Central memory CD8-positive, alpha-beta T cell (primary cell): ENCODE measurements around the gene MEGF6.

Source experiments
- ATAC-seq: fragments of 150-1000 bp; cut with Tn5 transposase; replicated peaks from 2 replicates; pipeline ENCODE4 v1.10.0; 2022; ENCODE audit warnings: mild to moderate bottlenecking, moderate FRiP score, moderate number of reproducible peaks; ENCODE audit not compliant: poor library complexity, severe bottlenecking; ENCODE audit errors: extremely low read depth
- DNase-seq, 2 donors: peaks; one replicate each; pipeline ENCODE4 v3.0.0; 2021; ENCODE audit warnings: low spot score in 2 of 2
- H3K27ac Mint-ChIP-seq: one replicate; pipeline ENCODE4 v1.8.0; 2022; ENCODE audit warnings: low read depth, mild to moderate bottlenecking, moderate library complexity, mixed read lengths
- H3K27me3 Mint-ChIP-seq: one replicate; pipeline ENCODE4 v1.8.0; 2022; ENCODE audit warnings: mixed read lengths
- H3K36me3 Mint-ChIP-seq: one replicate; pipeline ENCODE4 v1.8.0; 2022; ENCODE audit warnings: mild to moderate bottlenecking, moderate library complexity, mixed read lengths; ENCODE audit not compliant: insufficient read depth
- H3K4me1 Mint-ChIP-seq: one replicate; pipeline ENCODE4 v1.8.0; 2022; ENCODE audit warnings: mixed read lengths
- H3K4me3 Mint-ChIP-seq: one replicate; pipeline ENCODE4 v1.8.0; 2022; ENCODE audit warnings: mild to moderate bottlenecking, moderate library complexity, mixed read lengths
- H3K9me3 Mint-ChIP-seq: one replicate; pipeline ENCODE4 v1.8.0; 2022; ENCODE audit warnings: mixed read lengths

MEGF6 gene

DNA sequence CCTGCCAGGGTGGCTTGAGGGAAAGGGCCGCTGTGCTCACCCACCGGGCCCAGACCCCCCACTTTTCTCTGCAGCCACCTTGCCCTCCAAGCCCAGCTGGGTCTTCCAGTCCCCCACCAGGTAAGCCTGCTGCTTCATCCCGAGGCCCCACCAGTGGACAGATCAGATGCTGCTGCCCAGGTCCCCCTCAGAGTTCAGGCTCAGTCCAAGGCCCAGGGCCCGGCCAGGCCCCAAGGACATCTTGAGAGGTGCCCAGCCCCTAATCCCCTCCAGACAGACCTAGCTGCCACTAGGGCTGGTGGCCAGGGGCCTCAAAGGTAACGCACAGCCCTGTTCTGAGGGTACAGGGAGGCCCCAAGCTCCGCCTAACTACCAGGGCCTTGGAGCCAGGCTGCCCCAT is 58.6 kb downstream of the MEGF6 start:
- no peak overlapping the region for H3K4me3 Mint-ChIP-seq
- no peak for ATAC-seq
- no peak for DNase-seq

DNA sequence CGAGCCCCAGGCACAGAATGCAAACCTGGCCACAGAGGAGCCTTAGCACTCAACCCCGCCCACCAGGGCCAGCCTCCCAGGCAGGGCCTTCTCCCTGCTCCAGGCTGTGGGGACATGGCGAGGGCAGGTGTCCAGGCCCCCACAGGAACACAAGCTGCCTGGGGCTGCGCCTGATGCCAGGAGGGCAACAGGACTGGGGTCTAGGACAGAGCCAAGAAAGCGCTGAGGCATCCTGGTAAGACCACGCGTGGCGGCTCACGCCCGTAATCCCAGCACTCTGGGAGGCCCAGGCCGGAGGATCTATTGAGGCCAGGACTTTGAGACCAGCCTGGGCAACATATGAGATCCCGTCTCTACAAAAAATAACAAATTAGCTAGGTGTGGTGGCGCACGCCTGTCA is 59.1 kb downstream of the MEGF6 start:
- Mint-ChIP-seq H3K27ac (no peak overlapping the region), H3K9me3 (no peaks in the 10 kb centered on the region), H3K4me1 (no peaks in the 10 kb centered on the region), H3K4me3 (no peak overlapping the region), H3K27me3 (no peaks in the 10 kb centered on the region), H3K36me3 (peaks cover 2% of the 10 kb centered on the region)
- no peak for DNase-seq
- ATAC-seq, result no peak

More for the DNA sequence above, 58.6 kb downstream of the MEGF6 start:
- no peaks in the 10 kb centered on the region for H3K4me1 Mint-ChIP-seq
- no peaks in the 10 kb centered on the region for H3K27me3 Mint-ChIP-seq
- H3K9me3 Mint-ChIP-seq, result no peaks in the 10 kb centered on the region
- peaks cover 2% of the 10 kb centered on the region for H3K36me3 Mint-ChIP-seq
- no peak overlapping the region for H3K27ac Mint-ChIP-seq

DNA sequence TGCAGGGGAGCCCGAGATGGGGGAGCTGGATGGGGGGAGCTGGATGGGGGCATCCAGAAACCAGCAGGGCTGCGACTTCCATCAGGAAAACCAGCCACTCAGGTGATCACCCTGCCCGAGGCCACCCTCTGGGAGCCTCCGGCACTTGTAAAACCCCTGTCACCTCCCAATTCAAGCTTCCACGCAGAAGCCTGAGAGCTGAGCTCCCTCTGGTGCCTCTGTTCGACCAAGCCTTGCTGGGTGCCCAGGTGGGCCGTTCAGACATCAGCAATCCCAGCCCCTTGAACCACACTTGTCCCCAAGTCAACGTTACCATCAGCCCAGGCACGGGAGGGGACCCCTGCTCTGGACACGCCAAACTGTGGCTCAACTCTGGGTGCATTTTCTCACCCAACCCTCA is 59.6 kb downstream of the MEGF6 start:
- H3K27me3 Mint-ChIP-seq, result no peaks in the 10 kb centered on the region
- no peaks in the 10 kb centered on the region for H3K9me3 Mint-ChIP-seq
- H3K27ac Mint-ChIP-seq, result no peak overlapping the region
- no peak overlapping the region for H3K4me3 Mint-ChIP-seq
- no peaks in the 10 kb centered on the region for H3K4me1 Mint-ChIP-seq
- DNase-seq (no peak), ATAC-seq (no peak)
- H3K36me3 Mint-ChIP-seq, result no peaks in the 10 kb centered on the region

DNA sequence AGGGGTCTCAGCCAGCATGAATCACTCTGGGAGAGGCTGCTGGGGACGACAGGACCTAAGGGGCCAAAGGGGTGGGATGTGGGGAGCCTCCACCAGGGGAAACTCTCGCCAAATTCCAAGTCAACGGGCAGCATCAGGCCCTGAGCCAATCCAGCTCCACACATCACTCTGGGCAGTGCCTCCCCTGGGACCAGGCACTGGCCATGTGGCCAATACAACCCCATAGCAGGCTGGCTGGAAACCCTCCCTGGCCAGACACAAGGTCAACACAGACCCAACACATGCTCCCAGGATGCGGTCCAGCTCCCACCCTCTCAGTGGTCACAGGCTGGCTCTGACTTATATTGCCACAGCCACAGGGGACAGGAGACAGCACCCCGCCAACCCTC is 60.0 kb downstream of the MEGF6 start:
- no peak overlapping the region for H3K27ac Mint-ChIP-seq
- no peaks in the 10 kb centered on the region for H3K27me3 Mint-ChIP-seq
- no peaks in the 10 kb centered on the region for H3K9me3 Mint-ChIP-seq
- H3K36me3 Mint-ChIP-seq, result no peaks in the 10 kb centered on the region
- no peaks in the 10 kb centered on the region for H3K4me1 Mint-ChIP-seq
- ATAC-seq, result no peak
- DNase-seq, result no peak
- H3K4me3 Mint-ChIP-seq, result no peak overlapping the region

DNA sequence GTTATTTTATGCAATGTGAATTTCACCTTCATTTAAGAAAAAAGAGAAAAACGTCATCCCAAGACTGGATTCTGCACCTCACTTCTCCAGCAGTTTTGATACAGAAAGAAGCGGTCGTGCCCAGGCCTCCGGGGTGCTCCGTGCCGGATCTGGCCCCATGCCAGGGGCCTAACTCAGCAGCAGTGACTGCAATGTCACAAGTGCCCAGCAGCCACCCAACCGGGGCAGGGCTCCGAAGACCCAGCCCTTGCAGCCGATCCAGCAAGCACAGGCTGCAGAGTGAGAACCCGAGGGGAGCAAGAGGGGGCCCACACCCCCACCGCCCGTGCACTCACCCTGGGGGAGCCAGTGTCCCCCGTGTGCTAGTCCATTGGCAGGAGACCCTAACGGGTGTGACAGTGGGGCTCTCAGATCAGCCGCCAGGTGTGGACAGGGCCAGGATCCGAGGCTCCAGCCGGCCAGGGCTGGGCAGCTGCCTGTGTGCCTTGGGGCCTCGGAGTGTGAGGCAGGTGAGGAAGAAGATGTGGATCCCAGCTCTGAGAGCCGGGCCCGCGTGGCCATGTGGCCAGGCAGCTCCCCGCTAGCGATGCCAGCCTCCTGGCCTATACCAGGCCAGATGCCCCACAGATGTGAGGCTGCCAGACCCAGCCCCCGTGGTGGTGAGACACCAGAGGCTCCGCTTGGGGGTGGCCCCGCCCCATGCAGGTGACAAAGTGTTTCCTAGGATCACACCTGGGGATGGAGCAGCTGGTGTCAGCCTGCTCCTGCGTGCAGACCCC is 60.6 kb downstream of the MEGF6 start:
- no peak overlapping the region for H3K27ac Mint-ChIP-seq
- no peaks in the 10 kb centered on the region for H3K4me1 Mint-ChIP-seq
- DNase-seq (no peak), ATAC-seq (no peak)
- H3K27me3 Mint-ChIP-seq, result no peaks in the 10 kb centered on the region
- no peak overlapping the region for H3K4me3 Mint-ChIP-seq
- H3K36me3 Mint-ChIP-seq, result no peaks in the 10 kb centered on the region
- H3K9me3 Mint-ChIP-seq, result no peaks in the 10 kb centered on the region

DNA sequence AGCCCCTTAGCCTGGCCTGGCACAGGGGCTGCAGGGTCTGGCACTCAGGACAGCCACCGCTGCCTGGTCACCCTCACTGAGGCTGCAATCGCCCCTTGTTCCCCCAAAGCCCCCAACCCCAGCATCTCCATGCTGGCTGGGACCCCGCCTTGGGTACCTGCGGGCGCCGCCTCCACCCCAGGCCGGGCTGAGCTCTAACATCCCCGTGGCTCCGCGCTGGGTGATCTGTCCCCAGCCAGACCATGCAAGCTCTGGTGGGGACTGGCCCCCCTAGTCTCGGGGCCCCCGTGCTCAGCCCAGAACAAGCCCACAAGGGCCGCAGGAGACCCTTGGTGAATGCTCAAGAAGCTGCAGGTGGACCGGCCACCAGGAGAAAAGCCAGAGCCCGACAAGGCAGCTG is 62.4 kb downstream of the MEGF6 start:
- ATAC-seq (no peak), DNase-seq (no peak)
- H3K36me3 Mint-ChIP-seq, result no peaks in the 10 kb centered on the region
- H3K4me3 Mint-ChIP-seq, result no peak overlapping the region
- no peaks in the 10 kb centered on the region for H3K9me3 Mint-ChIP-seq
- no peaks in the 10 kb centered on the region for H3K27me3 Mint-ChIP-seq
- no peak overlapping the region for H3K27ac Mint-ChIP-seq
- H3K4me1 Mint-ChIP-seq, result no peaks in the 10 kb centered on the region

DNA sequence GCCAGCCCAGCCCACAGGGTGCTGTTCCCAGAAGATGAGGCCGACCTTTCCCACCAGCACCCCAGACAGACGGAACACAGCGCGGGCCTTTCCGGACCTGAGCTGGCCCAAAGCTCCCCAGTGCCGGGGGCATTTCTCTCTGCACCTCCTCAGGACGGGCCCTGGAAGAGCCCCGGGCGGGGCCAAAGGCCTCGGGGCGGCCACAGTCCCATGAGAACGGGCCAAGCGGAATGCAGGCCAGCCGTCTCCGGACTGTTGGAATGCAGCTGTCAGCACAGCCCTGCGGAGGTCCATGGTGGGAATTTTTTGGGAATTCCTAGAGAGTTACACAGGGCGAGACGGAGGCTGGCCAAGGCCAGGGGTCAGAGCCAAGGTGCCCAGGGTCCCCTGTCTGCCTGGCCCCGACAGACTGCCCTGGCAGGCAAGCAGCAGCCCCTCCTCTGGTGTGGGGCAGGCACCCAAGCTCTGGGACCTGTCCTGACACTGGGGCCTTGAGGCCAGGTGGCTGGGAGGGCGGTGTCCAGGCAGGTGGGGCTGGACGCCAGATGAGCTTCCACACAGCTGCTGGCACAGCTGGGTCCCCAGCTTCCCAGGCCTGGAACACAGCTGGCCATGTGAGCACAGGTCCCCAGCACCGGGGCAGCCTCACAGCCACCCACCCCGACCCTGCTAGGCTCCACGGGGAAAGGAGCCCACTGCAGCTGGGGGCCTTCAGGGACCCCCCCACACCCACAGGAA is 63.0 kb downstream of the MEGF6 start:
- no peaks in the 10 kb centered on the region for H3K9me3 Mint-ChIP-seq
- DNase-seq (no peak), ATAC-seq (no peak)
- no peaks in the 10 kb centered on the region for H3K36me3 Mint-ChIP-seq
- no peak overlapping the region for H3K4me3 Mint-ChIP-seq
- no peak overlapping the region for H3K27ac Mint-ChIP-seq
- no peaks in the 10 kb centered on the region for H3K27me3 Mint-ChIP-seq
- no peaks in the 10 kb centered on the region for H3K4me1 Mint-ChIP-seq

DNA sequence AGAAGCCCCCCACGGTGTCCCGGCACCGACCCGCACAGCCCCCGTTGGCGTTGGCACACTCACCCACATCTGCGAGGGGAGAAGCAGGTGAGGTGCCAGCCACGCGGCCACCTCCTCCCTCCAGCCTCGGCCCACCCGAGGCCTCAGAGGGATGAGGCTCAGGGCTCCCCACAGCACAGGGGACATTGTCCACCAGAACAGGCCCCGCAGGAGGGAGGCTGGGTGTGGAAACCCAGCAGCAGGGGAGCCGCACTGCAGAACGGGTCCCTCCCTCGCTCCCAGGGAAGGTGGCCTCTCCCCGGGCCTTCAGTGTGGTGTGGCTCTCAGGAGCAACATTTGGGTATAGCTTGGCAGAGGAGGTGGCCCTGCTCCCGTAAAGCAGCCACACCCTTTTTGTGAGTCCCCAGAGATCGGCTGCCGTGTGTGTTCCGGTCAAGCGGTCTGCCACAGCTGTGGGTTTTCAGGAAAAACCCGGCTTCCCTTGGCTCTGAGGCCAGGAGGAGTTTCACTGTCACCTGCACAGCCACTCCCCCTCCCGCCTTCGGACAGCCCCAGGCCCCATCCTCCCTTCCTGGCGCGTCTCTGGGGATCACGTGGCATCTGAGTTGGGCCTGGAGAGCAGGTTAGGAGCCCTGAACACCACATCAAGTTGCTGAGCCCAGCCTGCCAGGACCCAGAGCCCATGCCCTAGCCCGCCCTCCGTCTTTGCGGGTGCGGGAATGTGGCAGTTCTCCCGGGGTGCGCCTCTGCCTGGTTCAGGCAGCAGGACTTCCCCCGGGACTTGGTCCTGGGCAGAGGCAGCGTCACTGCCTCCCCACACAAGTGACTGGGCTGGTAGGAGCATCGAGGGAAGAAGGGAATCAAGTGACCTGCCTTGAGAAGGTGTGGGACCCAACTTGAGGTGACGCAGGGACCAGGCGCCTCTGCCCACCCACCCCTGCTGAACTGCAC is 64.0 kb downstream of the MEGF6 start:
- ATAC-seq, result no peak
- no peak overlapping the region for H3K4me3 Mint-ChIP-seq

DNA sequence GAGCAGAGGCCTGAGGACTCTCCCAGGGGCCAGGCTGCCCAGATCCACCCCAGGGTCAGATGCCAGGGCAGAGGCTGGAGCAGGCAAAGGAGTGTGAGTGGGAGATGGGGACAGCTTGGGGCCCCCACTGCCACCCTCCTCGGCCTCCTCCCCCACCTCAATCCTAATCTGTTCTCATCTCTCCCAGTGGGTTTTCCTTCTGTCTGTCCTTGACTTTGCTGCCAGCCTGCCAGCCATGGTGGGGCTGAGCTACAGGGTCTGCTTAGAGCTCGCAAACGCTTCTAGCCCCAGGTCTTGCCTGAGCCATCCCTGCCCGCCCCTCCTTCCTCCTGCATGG is 65.3 kb downstream of the MEGF6 start:
- no peaks in the 10 kb centered on the region for H3K36me3 Mint-ChIP-seq
- no peak for ATAC-seq
- no peaks in the 10 kb centered on the region for H3K9me3 Mint-ChIP-seq
- no peaks in the 10 kb centered on the region for H3K27me3 Mint-ChIP-seq
- no peaks in the 10 kb centered on the region for H3K4me1 Mint-ChIP-seq
- DNase-seq, result no peak
- H3K27ac Mint-ChIP-seq, result peak overlapping the region; percentile 46
- H3K4me3 Mint-ChIP-seq, result no peak overlapping the region

More for the DNA sequence above, 64.0 kb downstream of the MEGF6 start:
- DNase-seq, result no peak
- Mint-ChIP-seq H3K9me3 (no peaks in the 10 kb centered on the region), H3K27me3 (no peaks in the 10 kb centered on the region), H3K27ac (no peak overlapping the region), H3K36me3 (no peaks in the 10 kb centered on the region), H3K4me1 (no peaks in the 10 kb centered on the region)

DNA sequence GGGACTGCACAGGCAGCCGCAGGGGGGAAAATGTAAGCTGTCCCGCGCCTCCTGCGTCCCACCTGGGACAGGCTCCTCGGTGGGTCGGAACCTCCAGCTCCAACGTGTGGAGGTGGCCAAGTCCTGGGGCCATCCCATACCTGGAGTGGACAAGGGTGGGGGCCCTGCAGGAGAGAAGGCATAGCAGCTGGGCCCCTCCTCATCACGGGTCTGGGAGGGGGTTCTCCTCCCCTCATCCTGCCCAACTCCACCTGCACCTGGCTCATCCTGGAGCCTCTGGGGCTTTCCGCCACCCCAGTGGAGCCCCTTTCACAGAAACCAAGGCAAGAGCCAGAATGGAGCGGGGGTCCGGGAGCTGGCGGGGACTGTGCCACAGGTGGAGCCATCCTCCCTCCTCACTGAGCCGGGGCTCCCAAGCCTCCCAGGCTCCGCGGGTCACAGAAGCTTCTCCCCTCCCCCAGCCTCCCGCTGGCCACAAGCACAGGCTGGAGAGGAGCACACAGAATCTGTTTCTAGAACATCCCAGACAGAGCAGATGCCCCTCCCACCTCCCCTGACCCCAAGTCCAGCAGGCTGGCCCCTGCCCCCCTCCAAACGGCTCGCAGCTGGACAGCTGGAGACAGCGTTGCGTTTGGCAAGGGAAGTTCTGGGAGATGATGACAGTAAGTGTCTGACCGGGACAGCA is 65.8 kb downstream of the MEGF6 start:
- H3K27ac Mint-ChIP-seq, result peak overlapping the region; percentile 46
- DNase-seq (no peak), ATAC-seq (no peak)
- no peaks in the 10 kb centered on the region for H3K9me3 Mint-ChIP-seq
- H3K36me3 Mint-ChIP-seq, result no peaks in the 10 kb centered on the region
- H3K27me3 Mint-ChIP-seq, result no peaks in the 10 kb centered on the region
- H3K4me1 Mint-ChIP-seq, result no peaks in the 10 kb centered on the region
- no peak overlapping the region for H3K4me3 Mint-ChIP-seq

DNA sequence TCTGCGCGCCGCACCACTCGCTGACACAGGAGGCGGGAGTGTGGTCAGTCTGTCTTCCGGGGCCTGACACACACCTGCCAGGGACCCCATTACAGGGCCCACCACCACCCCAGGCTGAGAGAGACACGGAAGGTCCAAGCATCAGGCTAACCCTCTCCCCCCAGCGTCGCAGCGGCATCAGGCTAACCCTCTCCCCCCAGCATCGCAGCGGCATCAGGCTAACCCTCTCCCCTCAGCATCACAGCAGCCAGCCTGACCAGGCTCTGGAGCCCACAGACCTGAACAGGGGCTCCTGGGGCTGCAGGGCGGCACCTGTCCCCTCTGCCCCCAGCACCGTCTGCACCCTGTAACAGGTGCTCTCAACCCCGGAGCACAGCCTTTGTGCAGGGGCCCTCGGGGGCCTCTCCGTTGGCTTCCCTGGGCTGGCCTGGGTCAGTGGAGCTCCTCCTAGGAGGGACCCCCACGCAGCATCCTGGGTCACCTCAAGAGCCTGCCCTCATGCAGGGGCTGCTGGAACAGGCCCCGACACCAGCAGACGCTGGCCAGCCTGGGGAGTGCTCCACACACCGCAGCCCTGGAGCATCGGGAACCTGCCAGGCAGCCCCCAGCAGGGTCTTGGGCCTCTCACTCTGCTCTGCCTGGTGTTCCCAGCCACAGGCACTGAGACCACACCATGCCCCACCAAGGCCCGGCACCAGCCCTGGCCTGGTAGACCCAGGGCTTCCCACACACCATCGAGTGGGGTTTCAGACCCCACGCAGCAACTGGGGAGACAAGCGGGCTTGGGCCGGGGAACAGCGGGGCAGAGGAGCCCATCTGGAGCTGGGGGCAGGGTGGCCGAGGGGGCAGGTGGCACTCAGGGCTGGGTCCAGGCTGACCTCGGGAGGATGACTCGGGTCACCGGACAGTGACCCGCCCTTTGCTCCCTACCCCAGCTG is 67.0 kb downstream of the MEGF6 start:
- Mint-ChIP-seq H3K4me3 (no peak overlapping the region), H3K27ac (no peak overlapping the region), H3K27me3 (no peaks in the 10 kb centered on the region), H3K9me3 (no peaks in the 10 kb centered on the region), H3K36me3 (no peaks in the 10 kb centered on the region), H3K4me1 (no peaks in the 10 kb centered on the region)
- DNase-seq (no peak), ATAC-seq (no peak)
